Measurements from ENCODE around the gene SPECC1. TPM values are rescaled to one million over a fixed set of nuclear protein-coding genes. Genes with fewer than 3 reads are reported as not detected.

Gene SPECC1
- polyA plus RNA-seq, 1 of the 3 experiments (the other 2 are of a cell fraction) = 11.2 TPM

DNA sequence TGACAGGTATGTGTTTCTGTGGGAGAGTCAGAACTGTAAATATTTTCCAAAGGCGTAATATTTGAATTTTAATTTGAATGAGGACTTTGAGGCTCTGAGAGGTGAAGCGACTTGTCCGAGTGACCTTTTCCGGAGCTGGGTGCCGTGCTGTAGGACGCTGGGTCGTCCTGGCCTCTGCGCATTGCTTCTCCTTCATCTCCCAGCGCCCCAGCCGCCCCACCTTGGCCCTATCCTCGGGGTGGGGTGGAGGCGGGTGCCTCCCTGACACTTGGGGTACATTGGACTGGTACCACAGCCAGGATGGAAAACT lies 147.8 kb downstream of the SPECC1 start (continued):
- TF ChIP-seq CHD2 (IDR thresholded peaks at IDR 0.05; ENCODE audit: low read length, partially characterized antibody) (no peak), EZH2phosphoT487 (IDR thresholded peaks at IDR 0.05; ENCODE audit: borderline replicate concordance, low read depth) (no peak), JUND (IDR thresholded peaks at IDR 0.05) (no peak)
- TF ChIP-seq, protein P1, sequence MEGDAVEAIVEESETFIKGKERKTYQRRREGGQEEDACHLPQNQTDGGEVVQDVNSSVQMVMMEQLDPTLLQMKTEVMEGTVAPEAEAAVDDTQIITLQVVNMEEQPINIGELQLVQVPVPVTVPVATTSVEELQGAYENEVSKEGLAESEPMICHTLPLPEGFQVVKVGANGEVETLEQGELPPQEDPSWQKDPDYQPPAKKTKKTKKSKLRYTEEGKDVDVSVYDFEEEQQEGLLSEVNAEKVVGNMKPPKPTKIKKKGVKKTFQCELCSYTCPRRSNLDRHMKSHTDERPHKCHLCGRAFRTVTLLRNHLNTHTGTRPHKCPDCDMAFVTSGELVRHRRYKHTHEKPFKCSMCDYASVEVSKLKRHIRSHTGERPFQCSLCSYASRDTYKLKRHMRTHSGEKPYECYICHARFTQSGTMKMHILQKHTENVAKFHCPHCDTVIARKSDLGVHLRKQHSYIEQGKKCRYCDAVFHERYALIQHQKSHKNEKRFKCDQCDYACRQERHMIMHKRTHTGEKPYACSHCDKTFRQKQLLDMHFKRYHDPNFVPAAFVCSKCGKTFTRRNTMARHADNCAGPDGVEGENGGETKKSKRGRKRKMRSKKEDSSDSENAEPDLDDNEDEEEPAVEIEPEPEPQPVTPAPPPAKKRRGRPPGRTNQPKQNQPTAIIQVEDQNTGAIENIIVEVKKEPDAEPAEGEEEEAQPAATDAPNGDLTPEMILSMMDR (IDR thresholded peaks at IDR 0.05) = no peak

DNA sequence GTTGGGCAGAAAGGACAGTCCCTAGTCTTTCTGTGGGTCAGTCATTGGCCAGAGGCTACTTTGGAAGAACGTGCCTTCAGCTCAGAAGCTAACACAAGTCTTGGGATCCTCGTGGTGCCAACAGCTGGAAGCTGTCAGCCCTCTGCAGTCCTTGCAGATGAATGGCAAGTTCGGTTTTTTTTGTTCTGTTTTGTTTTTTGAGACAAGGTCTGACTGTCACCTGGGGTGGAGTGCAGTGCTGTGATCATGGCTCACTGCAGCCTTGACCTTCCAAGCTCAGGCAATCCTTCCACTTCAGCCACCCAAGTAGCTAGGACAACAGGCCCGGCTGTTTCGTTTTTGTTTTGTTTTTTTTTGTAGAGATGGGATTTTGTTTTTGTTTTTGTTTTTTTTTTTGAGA lies 149.4 kb downstream of the SPECC1 start:
- H3K9me3 ChIP-seq = no peaks in the 10 kb centered on the region
- DNase-seq = no peak
- H3K27ac ChIP-seq (ENCODE audit: low read depth in 2 of 2, low read length in 1 of 2) = no peak overlapping the region
- CTCF ChIA-PET = no interaction called here
- WGBS (ENCODE audit: low lambda C conversion rate) = 87% methylated on average over 5 of the region's 5 CpGs
- H3K36me3 ChIP-seq (replicated peaks in 1 of 2; ENCODE audit: control insufficient read depth in 1 of 2, insufficient read depth in 2 of 2, low read length in 1 of 2) = no peaks in the 10 kb centered on the region
- no peak overlapping the region for H3K4me2 ChIP-seq
- POLR2A ChIA-PET = no interaction called here
- no peak overlapping the region for H2AFZ ChIP-seq (ENCODE audit: low read depth)
- TF ChIP-seq CHD2 (IDR thresholded peaks at IDR 0.05; ENCODE audit: low read length, partially characterized antibody) = no peak
- no peak for TF ChIP-seq NFIC (IDR thresholded peaks at IDR 0.05; ENCODE audit: borderline replicate concordance)
- TF ChIP-seq, protein P1 (IDR thresholded peaks at IDR 0.05) = no peak
- no peak for TF ChIP-seq TAF1 (IDR thresholded peaks at IDR 0.05; ENCODE audit: borderline replicate concordance, low read depth, low read length)
- no peak for TF ChIP-seq TCF12 (IDR thresholded peaks at IDR 0.05)
- TF ChIP-seq, protein P2, sequence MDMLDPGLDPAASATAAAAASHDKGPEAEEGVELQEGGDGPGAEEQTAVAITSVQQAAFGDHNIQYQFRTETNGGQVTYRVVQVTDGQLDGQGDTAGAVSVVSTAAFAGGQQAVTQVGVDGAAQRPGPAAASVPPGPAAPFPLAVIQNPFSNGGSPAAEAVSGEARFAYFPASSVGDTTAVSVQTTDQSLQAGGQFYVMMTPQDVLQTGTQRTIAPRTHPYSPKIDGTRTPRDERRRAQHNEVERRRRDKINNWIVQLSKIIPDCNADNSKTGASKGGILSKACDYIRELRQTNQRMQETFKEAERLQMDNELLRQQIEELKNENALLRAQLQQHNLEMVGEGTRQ (IDR thresholded peaks at IDR 0.05; ENCODE audit: borderline replicate concordance, low read depth, low read length) = no peak
- TF ChIP-seq, protein P3, sequence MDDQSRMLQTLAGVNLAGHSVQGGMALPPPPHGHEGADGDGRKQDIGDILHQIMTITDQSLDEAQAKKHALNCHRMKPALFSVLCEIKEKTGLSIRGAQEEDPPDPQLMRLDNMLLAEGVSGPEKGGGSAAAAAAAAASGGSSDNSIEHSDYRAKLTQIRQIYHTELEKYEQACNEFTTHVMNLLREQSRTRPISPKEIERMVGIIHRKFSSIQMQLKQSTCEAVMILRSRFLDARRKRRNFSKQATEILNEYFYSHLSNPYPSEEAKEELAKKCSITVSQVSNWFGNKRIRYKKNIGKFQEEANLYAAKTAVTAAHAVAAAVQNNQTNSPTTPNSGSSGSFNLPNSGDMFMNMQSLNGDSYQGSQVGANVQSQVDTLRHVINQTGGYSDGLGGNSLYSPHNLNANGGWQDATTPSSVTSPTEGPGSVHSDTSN (IDR thresholded peaks at IDR 0.05) = no peak
- TF ChIP-seq FOXJ3 (CRISPR knock-in tag; IDR thresholded peaks at IDR 0.05) = no peak
- no peak for TF ChIP-seq YY1 (IDR thresholded peaks at IDR 0.05; ENCODE audit: low read depth)
- no peak for TF ChIP-seq FOSL2 (IDR thresholded peaks at IDR 0.05; ENCODE audit: borderline replicate concordance, low read depth)
- no peak for TF ChIP-seq RCOR1 (IDR thresholded peaks at IDR 0.05; ENCODE audit: low read length)
- no peak for TF ChIP-seq EZH2phosphoT487 (IDR thresholded peaks at IDR 0.05; ENCODE audit: borderline replicate concordance, low read depth)
- no peak for TF ChIP-seq SIN3A (IDR thresholded peaks at IDR 0.05; ENCODE audit: borderline replicate concordance, low read depth, low read length)
- H3K9me2 ChIP-seq = no peaks in the 10 kb centered on the region
- H3K27me3 ChIP-seq (ENCODE audit: insufficient read depth) = no peaks in the 10 kb centered on the region
- H3K4me1 ChIP-seq (ENCODE audit: control insufficient read depth in 1 of 2, insufficient read depth in 2 of 2, low read depth in 1 of 2, low read length in 1 of 2) = peaks cover 6 to 8% of the 10 kb centered on the region in 2 experiments; a peak in 1 of 4 replicates
- H3F3A ChIP-seq (replicated peaks; ENCODE audit: insufficient read depth) = peaks cover 3% of the 10 kb centered on the region
- no peak overlapping the region for H3K9ac ChIP-seq
- no peaks in the 10 kb centered on the region for H4K20me1 ChIP-seq (ENCODE audit: insufficient read depth)
- no peak overlapping the region for H3K4me3 ChIP-seq (ENCODE audit: low read depth in 2 of 2, low read length in 1 of 2)
- H3K79me2 ChIP-seq (ENCODE audit: insufficient read depth) = peaks cover 53% of the 10 kb centered on the region
